CD4-positive, CD25-positive, alpha-beta regulatory T cell (primary cell): Measurements from ENCODE around the gene PRKG1. TPM values are rescaled to one million over a fixed set of nuclear protein-coding genes. Genes with fewer than 3 reads are reported as not detected.

Experiments
- ATAC-seq, 2 donors: fragments of 150-1000 bp; cut with Tn5 transposase; one replicate each; pipeline ENCODE4 v1.10.0; 2021; ENCODE audit warnings: low read depth in 2 of 2, moderate number of reproducible peaks in 2 of 2, moderate library complexity in 1 of 2
- DNase-seq, 3 donors: peaks; one replicate each; pipeline versions ENCODE4 v3.0.0 to v3.0.0-alpha.2; 2012 to 2022; ENCODE audit warnings: mixed read lengths in 1 of 3
- H3K27ac ChIP-seq: one replicate; pipeline ENCODE4 v1.7.0; 2013; ENCODE audit warnings: mild to moderate bottlenecking, low read length; ENCODE audit not compliant: insufficient read depth, poor library complexity, severe bottlenecking
- H3K27me3 ChIP-seq: one replicate; pipeline ENCODE4 v1.7.0; 2013; ENCODE audit warnings: low read length; ENCODE audit not compliant: control insufficient read depth, insufficient read depth
- H3K36me3 ChIP-seq: one replicate; pipeline ENCODE4 v1.7.0; 2013; ENCODE audit warnings: mild to moderate bottlenecking, low read length, moderate library complexity; ENCODE audit not compliant: control insufficient read depth, insufficient read depth
- H3K4me1 ChIP-seq: 2 replicates; pipeline ENCODE4 v1.7.0; 2013; ENCODE audit warnings: mild to moderate bottlenecking, low read length; ENCODE audit not compliant: insufficient read depth, control insufficient read depth, poor library complexity, severe bottlenecking
- H3K4me3 ChIP-seq: one replicate; pipeline ENCODE4 v1.7.0; 2013; ENCODE audit warnings: low read depth, mild to moderate bottlenecking, low read length, moderate library complexity
- H3K9me3 ChIP-seq, 2 experiments: 1 replicate in 1 of 2; 2 replicates in 1 of 2; pipeline ENCODE4 v1.7.0; 2013; ENCODE audit warnings: low read length in 2 of 2, mild to moderate bottlenecking in 1 of 2, moderate library complexity in 1 of 2; ENCODE audit not compliant: control insufficient read depth in 2 of 2
- H3K27ac Mint-ChIP-seq, 3 donors: one replicate each; pipeline ENCODE4 v1.8.0; 2020 to 2022; ENCODE audit warnings: mild to moderate bottlenecking in 3 of 3, mixed read lengths in 3 of 3, moderate library complexity in 2 of 3
- H3K27me3 Mint-ChIP-seq: one replicate; pipeline ENCODE4 v1.8.0; 2022; ENCODE audit warnings: mild to moderate bottlenecking, mixed read lengths
- H3K36me3 Mint-ChIP-seq: one replicate; pipeline ENCODE4 v1.8.0; 2020; ENCODE audit warnings: mixed read lengths
- H3K4me1 Mint-ChIP-seq, 4 donors: one replicate each; pipeline ENCODE4 v1.8.0; 2020 to 2022; ENCODE audit warnings: mixed read lengths in 4 of 4, mild to moderate bottlenecking in 1 of 4
- H3K4me3 Mint-ChIP-seq, 4 donors: one replicate each; pipeline ENCODE4 v1.8.0; 2020 to 2022; ENCODE audit warnings: mild to moderate bottlenecking in 4 of 4, mixed read lengths in 4 of 4, moderate library complexity in 3 of 4
- H3K9me3 Mint-ChIP-seq, 7 donors: one replicate each; pipeline ENCODE4 v1.8.0; 2020 to 2022; ENCODE audit warnings: mixed read lengths in 7 of 7, mild to moderate bottlenecking in 3 of 7, moderate library complexity in 2 of 7
- polyA plus RNA-seq, 4 donors: library from polyadenylated mRNA; unstranded; fragments of 300-500 nt; fragmentation: Illumina TruSeq; gene quantifications; one replicate each; pipeline ENCODE4 v1.2.3, GENCODE V29; 2021
- total RNA-seq: library from RNA; stranded (reverse); gene quantifications from one replicate; pipeline ENCODE4 v1.2.3, GENCODE V29; 2022

Gene PRKG1
- total and polyA plus RNA-seq, 5 donors from 2014 or later = 0.30 TPM; not detected in 4

- H3K27me3 Mint-ChIP-seq = no peaks in the 10 kb centered on the region
- H3K27ac ChIP-seq = no peak overlapping the region
- no peak overlapping the region for H3K27ac Mint-ChIP-seq
- no peaks in the 10 kb centered on the region for H3K36me3 ChIP-seq
- ATAC-seq (no peak), DNase-seq (no peak)
- no peaks in the 10 kb centered on the region for H3K9me3 ChIP-seq
- no peaks in the 10 kb centered on the region for H3K4me1 Mint-ChIP-seq
- no peaks in the 10 kb centered on the region for H3K36me3 Mint-ChIP-seq
- no peak overlapping the region for H3K4me3 ChIP-seq
- no peaks in the 10 kb centered on the region for H3K27me3 ChIP-seq
- no peaks in the 10 kb centered on the region for H3K4me1 ChIP-seq
- H3K9me3 Mint-ChIP-seq = peaks cover 0 to 7% (median 2%) of the 10 kb centered on the region in 7 donors
- no peak overlapping the region for H3K4me3 Mint-ChIP-seq
Measured at GRCh38 chr10:51357170-51357569, 282.9 kb downstream of the PRKG1 start.

GRCh38 chr10:51358227-51358626 lies 283.9 kb downstream of the PRKG1 start:
- ATAC-seq (no peak), DNase-seq (no peak)
- H3K27me3 ChIP-seq = no peaks in the 10 kb centered on the region
- H3K27ac ChIP-seq = no peak overlapping the region
- Mint-ChIP-seq H3K27ac (no peak overlapping the region), H3K27me3 (no peaks in the 10 kb centered on the region), H3K4me1 (no peaks in the 10 kb centered on the region), H3K36me3 (no peaks in the 10 kb centered on the region), H3K4me3 (no peak overlapping the region), H3K9me3 (peaks cover 0 to 2% (median 0%) of the 10 kb centered on the region in 7 donors)
- H3K4me1 ChIP-seq = no peaks in the 10 kb centered on the region
- H3K4me3 ChIP-seq = no peak overlapping the region
- no peaks in the 10 kb centered on the region for H3K9me3 ChIP-seq
- H3K36me3 ChIP-seq = no peaks in the 10 kb centered on the region

DNA sequence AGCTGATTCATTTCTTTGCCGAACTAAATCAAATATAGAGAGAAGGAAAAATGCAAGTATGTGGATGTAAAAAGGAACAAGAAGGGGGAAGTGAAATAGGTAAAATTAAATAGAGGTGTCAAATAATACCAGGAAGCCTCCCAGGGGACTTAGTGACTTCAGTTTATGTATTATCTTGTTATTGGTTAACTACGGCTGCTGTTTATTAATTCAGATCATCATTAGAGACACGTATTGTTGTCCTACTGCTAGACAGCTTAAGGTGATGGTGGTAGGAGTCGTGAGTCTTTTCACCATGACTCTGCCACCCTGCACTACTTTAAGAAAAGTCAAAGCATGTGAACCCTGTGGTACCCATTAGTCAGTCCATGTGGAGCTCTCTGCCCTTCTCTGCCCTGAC lies 289.1 kb downstream of the PRKG1 start:
- Mint-ChIP-seq H3K36me3 (no peaks in the 10 kb centered on the region), H3K27me3 (no peaks in the 10 kb centered on the region), H3K9me3 (peaks cover 0 to 4% (median 0%) of the 10 kb centered on the region in 7 donors), H3K4me1 (no peaks in the 10 kb centered on the region), H3K4me3 (no peak overlapping the region), H3K27ac (no peak overlapping the region)
- H3K4me3 ChIP-seq = no peak overlapping the region
- DNase-seq (no peak), ATAC-seq (no peak)
- no peaks in the 10 kb centered on the region for H3K27me3 ChIP-seq
- no peak overlapping the region for H3K27ac ChIP-seq
- no peaks in the 10 kb centered on the region for H3K9me3 ChIP-seq
- H3K36me3 ChIP-seq = no peaks in the 10 kb centered on the region
- no peaks in the 10 kb centered on the region for H3K4me1 ChIP-seq

GRCh38 chr10:51364674-51365073 lies 290.4 kb downstream of the PRKG1 start:
- H3K27ac ChIP-seq = no peak overlapping the region
- DNase-seq (no peak), ATAC-seq (no peak)
- H3K36me3 Mint-ChIP-seq = no peaks in the 10 kb centered on the region
- H3K4me1 Mint-ChIP-seq = no peaks in the 10 kb centered on the region
- H3K4me1 ChIP-seq = no peaks in the 10 kb centered on the region
- H3K27me3 ChIP-seq = no peaks in the 10 kb centered on the region
- no peaks in the 10 kb centered on the region for H3K27me3 Mint-ChIP-seq
- H3K36me3 ChIP-seq = no peaks in the 10 kb centered on the region
- H3K4me3 ChIP-seq = no peak overlapping the region
- H3K9me3 Mint-ChIP-seq = peaks cover 0 to 4% (median 0%) of the 10 kb centered on the region in 7 donors
- H3K9me3 ChIP-seq = no peaks in the 10 kb centered on the region
- no peak overlapping the region for H3K4me3 Mint-ChIP-seq
- no peak overlapping the region for H3K27ac Mint-ChIP-seq

DNA sequence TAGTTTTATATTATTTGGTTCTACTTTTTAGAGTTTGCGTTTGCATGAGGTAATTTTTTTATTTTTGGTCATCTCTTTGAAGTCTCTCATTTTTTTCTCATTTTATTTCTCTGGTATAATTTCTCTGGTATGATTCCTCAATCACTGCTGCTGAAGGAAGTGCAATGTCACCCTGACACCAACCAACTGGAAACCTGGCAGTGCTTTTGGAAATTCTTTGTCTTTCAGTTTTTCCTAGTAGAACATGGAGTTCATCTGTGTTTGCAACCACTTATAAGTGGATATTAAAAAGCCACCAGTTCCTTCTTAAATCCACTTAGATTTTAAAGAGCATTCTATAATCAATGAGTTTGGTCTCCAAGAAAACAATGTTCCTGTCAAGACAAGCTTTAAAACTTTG lies 291.8 kb downstream of the PRKG1 start:
- no peaks in the 10 kb centered on the region for H3K9me3 ChIP-seq
- no peak for DNase-seq

GRCh38 chr10:51367127-51367526 lies 292.8 kb downstream of the PRKG1 start:
- Histone ChIP-seq H3K4me3 (no peak overlapping the region), H3K9me3 (no peaks in the 10 kb centered on the region), H3K4me1 (no peaks in the 10 kb centered on the region), H3K27me3 (no peaks in the 10 kb centered on the region), H3K27ac (no peak overlapping the region), H3K36me3 (no peaks in the 10 kb centered on the region)
- H3K4me3 Mint-ChIP-seq = no peak overlapping the region
- H3K27me3 Mint-ChIP-seq = no peaks in the 10 kb centered on the region
- no peaks in the 10 kb centered on the region for H3K36me3 Mint-ChIP-seq
- no peak for DNase-seq
- ATAC-seq = no peak
- H3K4me1 Mint-ChIP-seq = no peaks in the 10 kb centered on the region
- H3K27ac Mint-ChIP-seq = no peak overlapping the region
- H3K9me3 Mint-ChIP-seq = peaks cover 0 to 4% (median 0%) of the 10 kb centered on the region in 7 donors

More for the DNA sequence above, 291.8 kb downstream of the PRKG1 start:
- H3K36me3 Mint-ChIP-seq = no peaks in the 10 kb centered on the region
- H3K36me3 ChIP-seq = no peaks in the 10 kb centered on the region
- H3K4me3 ChIP-seq = no peak overlapping the region
- H3K4me3 Mint-ChIP-seq = no peak overlapping the region
- H3K4me1 ChIP-seq = no peaks in the 10 kb centered on the region
- H3K27ac ChIP-seq = no peak overlapping the region
- peaks cover 0 to 4% (median 0%) of the 10 kb centered on the region in 7 donors for H3K9me3 Mint-ChIP-seq
- H3K27ac Mint-ChIP-seq = no peak overlapping the region
- no peaks in the 10 kb centered on the region for H3K27me3 Mint-ChIP-seq
- H3K4me1 Mint-ChIP-seq = no peaks in the 10 kb centered on the region
- H3K27me3 ChIP-seq = no peaks in the 10 kb centered on the region
- ATAC-seq = no peak

DNA sequence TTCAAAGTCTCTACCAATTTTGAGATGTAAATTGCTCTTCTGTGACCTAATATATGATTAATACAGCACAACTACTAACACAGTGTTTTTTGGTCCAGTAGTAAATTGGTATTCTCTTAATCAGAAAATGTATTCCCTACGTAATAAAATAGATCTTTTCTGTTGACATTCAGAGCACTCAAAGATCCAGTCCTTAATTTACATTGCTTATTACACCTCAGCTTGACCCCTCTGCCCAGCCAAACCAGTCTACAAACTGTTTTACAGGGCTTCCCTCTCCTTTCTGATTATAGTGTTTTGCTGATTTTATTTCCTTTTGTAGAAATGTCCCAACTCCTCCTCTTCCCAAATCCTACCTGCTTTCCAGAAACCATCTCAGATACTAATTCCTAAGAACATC lies 293.4 kb downstream of the PRKG1 start:
- Mint-ChIP-seq H3K27me3 (no peaks in the 10 kb centered on the region), H3K36me3 (no peaks in the 10 kb centered on the region), H3K4me3 (no peak overlapping the region), H3K4me1 (no peaks in the 10 kb centered on the region), H3K9me3 (peaks cover 0 to 4% (median 0%) of the 10 kb centered on the region in 7 donors), H3K27ac (no peak overlapping the region)
- no peaks in the 10 kb centered on the region for H3K4me1 ChIP-seq
- no peak overlapping the region for H3K4me3 ChIP-seq
- no peaks in the 10 kb centered on the region for H3K9me3 ChIP-seq
- H3K36me3 ChIP-seq = no peaks in the 10 kb centered on the region
- H3K27me3 ChIP-seq = no peaks in the 10 kb centered on the region
- DNase-seq (no peak), ATAC-seq (no peak)
- H3K27ac ChIP-seq = no peak overlapping the region

GRCh38 chr10:51368943-51369342 lies 294.7 kb downstream of the PRKG1 start:
- Histone ChIP-seq H3K4me1 (no peaks in the 10 kb centered on the region), H3K27me3 (no peaks in the 10 kb centered on the region), H3K4me3 (no peak overlapping the region), H3K27ac (no peak overlapping the region), H3K9me3 (no peaks in the 10 kb centered on the region), H3K36me3 (no peaks in the 10 kb centered on the region)
- H3K4me1 Mint-ChIP-seq = no peaks in the 10 kb centered on the region
- no peaks in the 10 kb centered on the region for H3K27me3 Mint-ChIP-seq
- H3K9me3 Mint-ChIP-seq = peaks cover 0 to 4% (median 0%) of the 10 kb centered on the region in 7 donors
- DNase-seq (no peak), ATAC-seq (no peak)
- no peaks in the 10 kb centered on the region for H3K36me3 Mint-ChIP-seq
- no peak overlapping the region for H3K4me3 Mint-ChIP-seq
- H3K27ac Mint-ChIP-seq = no peak overlapping the region
